Femur (tissue), 1 donor: ENCODE data around the gene CORO1C.

Experiments used
- DNase-seq: peaks from one replicate; pipeline ENCODE4 v3.0.0-alpha.2; 2017

The CORO1C gene

GRCh38 chr12:108613548-108613947, 117.8 kb downstream of the CORO1C start:
- DNase-seq: no peak

- DNase-seq: no peak
Observed at GRCh38 chr12:108612788-108613282, 118.5 kb downstream of the CORO1C start.

DNA sequence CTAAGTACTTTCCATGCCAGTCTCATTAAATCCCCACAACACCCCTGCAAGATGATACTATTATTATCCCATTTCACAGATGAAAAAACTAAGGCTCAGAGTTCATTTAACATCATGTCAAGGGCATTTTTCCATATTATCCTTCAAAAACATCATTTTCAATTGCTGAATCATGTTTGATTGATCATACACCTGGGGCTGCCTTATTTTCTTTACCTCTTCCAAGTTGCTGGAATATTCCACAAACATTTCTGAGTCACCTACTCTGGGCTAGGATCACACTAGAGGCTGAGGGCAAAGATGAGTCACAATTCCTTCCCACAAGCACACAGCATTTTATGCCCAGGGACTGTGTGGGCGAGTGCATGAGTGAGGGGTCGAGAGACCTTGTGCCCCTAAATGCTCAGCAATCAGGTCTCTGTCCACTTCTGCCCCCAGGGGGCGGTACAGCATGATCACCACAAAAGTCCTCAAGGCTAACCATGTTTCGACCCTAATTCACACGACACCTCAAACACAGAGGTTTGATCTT, 119.4 kb downstream of the CORO1C start:
- DNase-seq: no peak

DNA sequence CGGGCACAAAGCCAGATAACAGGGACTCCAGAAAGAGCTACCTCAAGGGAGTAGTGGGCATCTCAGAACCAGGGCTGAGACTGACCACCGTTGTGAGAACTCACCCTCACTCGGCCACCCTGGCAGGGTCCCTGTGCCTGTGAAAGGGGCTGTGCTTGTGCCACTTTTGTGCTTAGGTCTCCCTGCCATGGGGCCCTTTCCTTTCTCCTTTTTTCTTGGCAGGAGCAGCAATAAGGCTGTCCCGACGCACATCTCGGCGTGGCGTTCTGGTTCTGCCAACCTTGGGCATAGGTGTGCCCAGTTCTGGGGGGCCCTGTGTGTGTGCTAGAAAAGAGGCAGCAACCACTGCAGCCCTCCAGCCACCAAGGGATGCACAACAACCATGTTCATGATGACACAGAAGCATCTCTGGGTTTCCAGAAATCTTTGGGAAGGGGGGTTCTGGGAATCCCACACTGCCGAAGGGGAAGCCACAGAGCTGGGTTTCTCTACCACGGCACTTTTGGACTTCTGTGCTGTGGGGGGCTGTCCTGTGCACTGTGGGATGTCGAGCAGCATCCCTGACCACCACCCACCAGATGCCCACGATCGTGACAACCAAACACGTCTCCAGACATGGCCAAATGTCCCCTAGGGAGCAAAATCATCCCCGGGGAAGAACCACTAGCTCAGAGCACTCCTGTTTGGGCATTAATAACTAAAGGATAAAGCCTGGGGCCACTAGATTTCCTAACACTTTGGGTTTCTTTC, 120.3 kb downstream of the CORO1C start:
- DNase-seq: no peak

DNA sequence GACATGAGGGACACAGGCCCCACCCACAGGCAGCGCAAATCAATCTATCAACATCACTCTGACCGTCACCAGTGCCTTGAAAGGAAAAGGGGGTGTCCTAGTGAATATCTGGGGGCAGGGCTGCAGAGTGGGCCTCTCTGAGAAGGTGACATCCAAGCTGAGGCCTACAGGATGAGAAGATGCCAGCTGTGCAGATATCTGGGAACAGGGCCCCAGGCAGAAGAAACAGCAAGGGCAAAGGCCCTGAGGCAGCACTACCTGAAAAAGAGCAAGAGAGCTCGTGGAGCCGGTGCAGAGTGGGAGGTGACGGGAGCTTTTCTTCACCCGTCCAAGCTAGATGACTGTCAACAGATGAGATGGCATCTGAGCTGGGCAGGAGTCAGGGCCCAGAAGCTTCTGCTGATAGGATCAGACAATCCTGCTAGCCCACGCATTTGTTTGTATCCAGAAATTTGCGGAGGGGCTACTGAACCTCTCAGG, 120.9 kb downstream of the CORO1C start:
- no peak for DNase-seq

DNA sequence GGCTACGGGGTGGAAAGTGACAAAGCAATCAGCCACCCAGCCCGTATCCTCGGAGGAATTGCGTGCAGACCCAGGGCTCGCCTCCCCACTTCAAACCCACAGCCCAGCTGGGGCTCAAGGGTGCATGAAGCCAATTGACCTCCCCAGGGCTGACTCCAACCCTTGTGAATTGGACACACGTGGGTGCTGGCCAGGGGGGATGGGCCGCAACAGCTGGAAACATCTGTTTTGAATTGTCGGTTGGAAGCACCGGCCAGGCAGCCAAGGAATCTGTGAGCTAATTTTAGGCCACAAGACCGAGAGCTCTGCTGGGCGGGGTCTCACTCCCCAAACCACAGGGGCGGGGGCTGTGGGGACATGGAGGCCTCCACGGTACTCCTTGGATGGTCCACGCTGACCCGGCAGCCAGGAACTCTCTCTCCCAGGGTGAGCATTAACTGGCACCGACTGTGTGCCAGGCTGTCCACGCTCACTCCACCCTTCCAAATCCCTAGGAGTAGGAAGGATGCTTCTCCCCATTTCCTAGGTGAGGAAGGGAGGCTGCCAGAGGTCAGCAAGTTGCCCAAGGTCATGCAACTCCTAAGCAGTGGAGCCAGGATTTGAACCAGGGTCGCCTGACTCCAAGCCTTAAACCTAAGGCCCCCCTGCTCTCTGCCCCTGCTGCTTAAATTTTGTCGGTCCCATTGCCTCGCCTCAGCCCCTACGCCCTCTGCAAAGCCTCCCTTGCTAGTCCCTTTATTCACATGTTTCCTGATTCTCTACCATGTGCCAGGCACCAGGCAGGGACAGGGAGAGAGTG, 121.6 kb downstream of the CORO1C start:
- DNase-seq: peak; percentile 96

- no peak for DNase-seq
Observed at GRCh38 chr12:108608616-108609015, 122.7 kb downstream of the CORO1C start.

- DNase-seq: no peak
Observed at GRCh38 chr12:108607981-108608600, 123.2 kb downstream of the CORO1C start.

GRCh38 chr12:108606492-108606891, 124.8 kb downstream of the CORO1C start:
- no peak for DNase-seq

- DNase-seq: no peak
Observed at GRCh38 chr12:108605690-108606406, 125.5 kb downstream of the CORO1C start.

GRCh38 chr12:108605000-108605689, 126.2 kb downstream of the CORO1C start:
- no peak for DNase-seq

GRCh38 chr12:108604208-108604941, 126.9 kb downstream of the CORO1C start:
- DNase-seq: no peak

DNA sequence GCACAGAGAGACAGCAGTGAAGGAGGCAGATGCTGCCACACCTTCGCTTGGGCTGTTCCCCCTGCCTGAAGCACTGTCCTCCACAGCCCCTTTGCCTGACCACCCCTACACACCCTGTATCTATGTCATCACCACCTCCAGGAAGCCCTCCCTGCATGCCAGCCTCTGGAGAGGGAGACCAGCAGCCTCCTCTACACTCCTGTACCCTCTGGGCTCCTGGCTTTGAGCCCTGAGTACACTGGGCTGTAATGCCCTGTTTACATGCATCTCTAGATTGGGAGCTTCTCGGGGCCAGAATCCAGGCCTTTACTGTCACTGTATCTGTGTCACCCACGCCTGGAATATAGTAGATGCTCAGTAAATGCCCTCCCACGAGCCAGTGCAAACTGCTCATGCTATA, 127.6 kb downstream of the CORO1C start:
- no peak for DNase-seq

DNA sequence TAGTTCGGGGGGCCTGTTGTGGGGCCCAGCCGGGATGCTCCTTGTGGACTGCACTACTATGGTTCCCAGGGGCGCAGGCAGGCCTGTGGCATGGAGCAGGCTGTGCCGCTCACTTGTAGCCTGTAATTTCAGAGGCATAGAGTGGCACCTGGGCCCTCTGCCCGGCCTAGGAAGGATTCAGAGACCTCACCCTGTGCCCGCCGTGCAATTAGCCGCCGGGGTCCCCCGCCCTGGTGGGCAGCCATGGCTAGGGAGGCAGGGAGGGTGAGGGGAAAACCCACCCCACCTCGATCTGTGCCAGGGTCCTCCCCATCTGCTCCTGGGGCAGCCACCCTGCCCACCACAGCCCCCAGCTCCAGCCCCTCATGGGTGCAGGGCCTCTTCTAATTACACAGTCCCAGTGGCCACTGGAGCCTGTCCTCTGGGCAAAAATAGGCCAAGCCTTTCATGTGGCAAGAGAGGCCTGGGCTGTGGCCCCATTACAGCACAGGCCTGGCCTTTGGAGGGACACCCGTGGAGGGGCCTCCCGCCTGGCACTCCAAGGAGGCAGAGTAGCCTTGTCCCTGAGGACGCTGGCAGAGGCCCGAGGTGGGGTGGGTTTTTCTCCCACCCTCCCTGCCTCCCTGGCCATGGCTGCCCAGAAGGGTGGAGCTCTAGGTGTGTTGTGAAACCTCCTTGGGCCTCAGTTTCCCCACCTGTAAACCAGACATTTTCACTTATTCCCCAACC, 128.2 kb downstream of the CORO1C start:
- peak; percentile 71 for DNase-seq

DNA sequence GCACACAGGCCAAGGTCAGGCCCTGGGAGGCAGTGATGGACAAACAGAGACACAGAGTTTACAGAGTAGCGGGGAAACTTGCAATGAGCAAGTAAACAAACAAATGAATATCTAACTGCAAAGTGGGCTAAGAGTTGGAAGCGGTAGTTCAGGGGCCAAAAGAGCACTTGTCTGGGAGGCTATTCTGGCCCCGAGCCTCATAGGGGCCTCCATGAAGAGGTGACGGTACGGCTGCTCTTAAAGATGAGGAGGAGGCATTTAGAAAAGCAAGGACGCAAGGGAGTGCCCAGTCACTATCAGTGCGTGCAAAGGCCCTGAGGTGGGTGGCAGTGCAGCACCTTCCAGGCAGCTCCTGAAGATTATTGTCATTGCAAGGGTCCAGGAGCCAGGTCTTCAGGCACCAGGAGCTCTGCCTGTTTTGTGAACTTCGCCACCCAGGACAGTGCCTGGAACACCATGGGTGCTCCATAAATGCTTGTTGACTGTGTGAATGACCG, 129.1 kb downstream of the CORO1C start:
- no peak for DNase-seq

DNA sequence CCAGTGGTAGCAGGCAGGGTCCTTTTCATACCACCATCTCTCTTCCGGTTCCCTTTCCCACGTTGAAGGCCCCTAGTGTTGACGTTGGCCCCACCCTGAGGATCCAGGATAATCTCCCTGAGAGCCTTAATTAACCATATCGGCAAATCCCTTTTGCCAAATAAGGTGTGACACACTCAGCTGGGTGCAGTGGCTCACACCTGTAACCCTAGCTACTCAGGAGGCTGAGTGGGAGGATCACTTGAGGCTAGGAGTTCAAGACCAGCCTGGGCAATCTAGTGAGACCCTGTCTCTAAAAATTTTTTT, 130.7 kb downstream of the CORO1C start:
- no peak for DNase-seq

DNA sequence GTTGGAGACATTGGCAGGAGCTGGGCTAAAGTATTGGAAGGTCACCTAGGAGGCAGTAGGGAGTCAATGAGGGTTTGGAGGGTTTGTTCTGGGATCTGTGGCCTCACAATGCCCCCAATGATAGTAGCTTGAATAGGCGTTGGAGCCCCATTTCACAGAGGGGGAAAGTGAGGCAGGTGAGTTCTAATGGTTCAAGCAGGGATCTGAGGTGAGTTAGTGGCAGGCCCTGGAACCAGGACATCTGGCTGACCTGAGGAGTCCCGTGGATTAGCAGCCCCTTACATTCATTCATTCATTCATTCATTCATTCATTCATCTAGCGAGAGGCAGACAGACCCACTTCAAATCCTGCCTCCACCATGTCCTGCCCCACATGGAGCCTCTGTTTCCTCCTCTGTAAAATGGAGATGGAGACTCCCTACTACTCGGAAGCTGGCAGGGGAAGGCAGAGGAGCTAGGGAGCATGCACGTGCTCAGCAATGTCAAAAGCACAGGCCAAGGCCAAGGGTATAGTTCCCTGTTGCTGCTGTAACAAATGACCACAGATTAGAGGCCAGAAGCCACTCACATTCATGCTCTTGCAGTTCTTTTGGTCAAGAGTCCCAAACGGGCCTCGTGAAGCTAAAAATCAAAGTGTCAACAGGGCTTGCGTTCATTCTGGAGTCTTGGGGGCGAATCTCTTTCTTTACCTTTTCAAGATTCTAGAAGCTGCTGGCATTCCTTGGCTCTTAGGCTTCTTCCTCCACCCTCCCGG, 131.2 kb downstream of the CORO1C start:
- DNase-seq: no peak

DNA sequence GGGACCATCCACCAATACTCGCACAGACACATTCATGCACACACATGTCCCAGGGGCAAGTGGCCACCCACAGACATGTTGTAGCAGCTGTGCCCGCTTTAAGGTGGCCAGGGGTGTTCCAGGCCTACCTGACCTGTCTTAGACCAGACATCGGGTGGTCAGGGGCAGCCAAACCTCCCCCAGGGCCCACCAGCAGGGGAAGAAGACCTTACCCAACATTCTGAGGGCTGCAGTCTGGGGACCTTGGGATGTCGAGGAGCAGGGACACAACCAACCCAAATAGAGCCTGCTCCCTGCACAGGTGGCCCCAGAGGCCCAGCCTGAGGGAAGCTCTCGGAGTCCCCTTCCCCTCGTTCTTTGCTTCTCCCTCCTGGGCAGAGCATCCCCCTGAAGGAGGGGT, 131.8 kb downstream of the CORO1C start:
- DNase-seq: no peak

- DNase-seq: no peak
Observed at GRCh38 chr12:108598553-108599250, 132.6 kb downstream of the CORO1C start.
